Activated naive CD8-positive, alpha-beta T cell (primary cell): ENCODE data around the gene DNAAF2.
"Not testable (repeated sequence)": the region's sequence is repeated elsewhere in the genome, so short reads cannot be mapped to it uniquely, and the experiment has no call there.

Experiments
- H3K27ac Mint-ChIP-seq: one replicate; pipeline ENCODE4 v1.8.0; 2021; ENCODE audit warnings: mixed read lengths
- H3K27me3 Mint-ChIP-seq: one replicate; pipeline ENCODE4 v1.8.0; 2021; ENCODE audit warnings: mixed read lengths
- H3K36me3 Mint-ChIP-seq: one replicate; pipeline ENCODE4 v1.8.0; 2021; ENCODE audit warnings: mixed read lengths
- H3K4me1 Mint-ChIP-seq: one replicate; pipeline ENCODE4 v1.8.0; 2021; ENCODE audit warnings: low read depth, mixed read lengths
- H3K4me3 Mint-ChIP-seq: one replicate; pipeline ENCODE4 v1.8.0; 2021; ENCODE audit warnings: mild to moderate bottlenecking, mixed read lengths
- H3K9me3 Mint-ChIP-seq: one replicate; pipeline ENCODE4 v1.8.0; 2021; ENCODE audit warnings: low read depth, mixed read lengths

The DNAAF2 gene

DNA sequence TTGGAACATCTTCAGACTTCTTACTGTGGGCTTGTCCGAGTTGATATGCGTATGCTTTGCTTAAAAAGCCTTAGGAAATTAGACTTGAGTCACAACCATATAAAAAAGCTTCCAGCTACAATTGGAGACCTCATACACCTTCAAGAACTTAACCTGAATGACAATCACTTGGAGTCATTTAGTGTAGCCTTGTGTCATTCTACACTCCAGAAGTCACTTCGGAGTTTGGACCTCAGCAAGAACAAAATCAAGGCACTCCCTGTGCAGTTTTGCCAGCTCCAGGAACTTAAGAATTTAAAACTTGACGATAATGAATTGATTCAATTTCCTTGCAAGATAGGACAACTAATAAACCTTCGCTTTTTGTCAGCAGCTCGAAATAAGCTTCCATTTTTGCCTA, 27.5 kb downstream of the DNAAF2 start:
- no peaks in the 10 kb centered on the region for H3K27me3 Mint-ChIP-seq
- no peak overlapping the region for H3K27ac Mint-ChIP-seq
- peaks cover 1% of the 10 kb centered on the region for H3K4me1 Mint-ChIP-seq
- H3K4me3 Mint-ChIP-seq = no peak overlapping the region
- no peaks in the 10 kb centered on the region for H3K9me3 Mint-ChIP-seq
- peaks cover 3% of the 10 kb centered on the region for H3K36me3 Mint-ChIP-seq

DNA sequence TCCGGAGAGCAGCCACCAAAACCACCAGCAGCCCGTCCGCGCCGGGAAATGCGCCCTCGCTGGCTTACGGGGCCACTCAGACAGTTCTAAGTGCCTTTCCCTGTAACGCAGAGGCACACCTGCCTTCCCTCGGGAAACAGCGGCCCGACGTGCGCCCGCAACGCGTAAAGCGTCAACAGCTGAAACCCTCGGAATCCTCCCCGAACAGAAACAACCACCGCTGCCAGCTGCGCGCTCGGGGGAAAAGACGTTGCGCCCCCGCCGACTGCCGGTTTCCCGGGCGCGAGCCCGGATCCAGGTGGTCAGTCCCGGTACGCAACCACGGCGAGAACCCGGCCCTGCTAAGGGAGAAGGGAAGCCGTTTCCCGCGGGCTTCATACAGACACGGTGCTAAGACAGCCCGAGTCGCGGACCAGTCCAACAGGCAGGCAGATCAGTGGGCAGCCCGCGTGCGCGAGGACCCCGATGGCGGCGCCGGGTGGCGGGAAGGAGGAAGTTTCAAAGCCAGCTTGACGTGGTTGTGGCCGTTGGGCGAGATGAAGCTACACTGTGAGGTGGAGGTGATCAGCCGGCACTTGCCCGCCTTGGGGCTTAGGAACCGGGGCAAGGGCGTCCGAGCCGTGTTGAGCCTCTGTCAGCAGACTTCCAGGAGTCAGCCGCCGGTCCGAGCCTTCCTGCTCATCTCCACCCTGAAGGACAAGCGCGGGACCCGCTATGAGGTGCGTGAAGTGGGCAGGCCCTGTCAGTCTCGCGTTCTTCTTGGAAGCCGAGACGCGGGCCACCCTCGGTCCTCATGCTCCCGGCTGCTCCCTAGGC, 36.4 kb downstream of the DNAAF2 start, which contains the start of gene LRR1:
Gene LRR1 (plus strand): TSS at position 456 of the 816 bp plus-strand sequence. CDS start 81 bp downstream, at position 537.
- Mint-ChIP-seq H3K36me3 (no peaks in the 10 kb centered on the region), H3K4me3 (peak within 1 kb of the TSS; percentile 94), H3K27ac (peak within 1 kb of the TSS; percentile 94), H3K9me3 (no peaks in the 10 kb centered on the region), H3K27me3 (no peaks in the 10 kb centered on the region), H3K4me1 (peaks cover 30% of the 10 kb centered on the region)

DNA sequence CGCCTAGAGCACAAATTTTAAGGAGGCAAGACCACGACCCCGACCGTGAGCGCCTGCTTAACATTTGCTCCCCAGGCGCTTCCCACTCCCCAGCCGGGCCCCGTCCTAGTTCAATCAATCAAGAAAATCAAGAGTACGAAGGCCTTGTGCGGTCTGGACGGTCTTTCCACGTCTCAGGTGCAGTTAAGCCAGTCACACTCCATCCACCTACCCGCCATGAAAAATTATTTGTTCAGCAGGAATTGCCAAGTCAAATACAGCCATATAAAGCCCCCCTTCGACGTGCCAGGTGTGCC, 36.9 kb downstream of the DNAAF2 start:
- Mint-ChIP-seq H3K27me3 (no peaks in the 10 kb centered on the region), H3K4me3 (peak overlapping the region; percentile 94), H3K27ac (peak overlapping the region; percentile 94), H3K9me3 (no peaks in the 10 kb centered on the region), H3K4me1 (peaks cover 30% of the 10 kb centered on the region), H3K36me3 (no peaks in the 10 kb centered on the region)

- Mint-ChIP-seq H3K9me3 (no peaks in the 10 kb centered on the region), H3K36me3 (no peaks in the 10 kb centered on the region), H3K4me1 (peaks cover 16% of the 10 kb centered on the region), H3K27ac (no peak overlapping the region), H3K4me3 (no peak overlapping the region), H3K27me3 (no peaks in the 10 kb centered on the region)
These were observed 40.5 kb downstream of the DNAAF2 start for GRCh38 chr14:49594347-49595091.

GRCh38 chr14:49593016-49593415, 42.0 kb downstream of the DNAAF2 start:
- Mint-ChIP-seq H3K4me1 (peaks cover 17% of the 10 kb centered on the region), H3K9me3 (no peaks in the 10 kb centered on the region), H3K27ac (no peak overlapping the region), H3K36me3 (no peaks in the 10 kb centered on the region), H3K4me3 (no peak overlapping the region), H3K27me3 (no peaks in the 10 kb centered on the region)

DNA sequence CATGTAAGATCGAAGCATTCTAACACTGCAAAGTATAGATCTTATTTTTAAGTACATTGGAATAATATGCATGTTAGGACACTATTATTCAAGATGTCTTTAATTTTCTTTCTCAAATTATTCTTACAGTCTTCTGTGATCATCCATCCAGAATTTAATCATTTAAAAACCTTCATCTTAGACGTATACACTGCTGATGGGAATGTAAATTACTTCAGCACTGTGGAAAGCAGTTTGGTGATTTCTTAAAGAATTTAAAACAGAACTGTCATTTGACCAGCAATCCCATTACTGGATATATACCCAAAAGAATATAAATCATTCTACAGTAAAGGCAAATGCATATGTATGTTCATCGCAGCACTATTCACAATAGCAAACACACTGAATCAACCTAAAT, 45.7 kb downstream of the DNAAF2 start:
- Mint-ChIP-seq H3K27ac (no peak overlapping the region), H3K27me3 (no peaks in the 10 kb centered on the region), H3K36me3 (peaks cover 13% of the 10 kb centered on the region), H3K4me3 (no peak overlapping the region), H3K9me3 (no peaks in the 10 kb centered on the region), H3K4me1 (peaks cover 5% of the 10 kb centered on the region)

- Mint-ChIP-seq H3K4me1 (peaks cover 29% of the 10 kb centered on the region), H3K9me3 (no peaks in the 10 kb centered on the region), H3K27me3 (no peaks in the 10 kb centered on the region), H3K4me3 (peak overlapping the region; percentile 96), H3K36me3 (peaks cover 28% of the 10 kb centered on the region), H3K27ac (peak overlapping the region; percentile 97)
These were observed 48.2 kb downstream of the DNAAF2 start for GRCh38 chr14:49586673-49587460.

- H3K4me3 Mint-ChIP-seq = peak within 1 kb of the TSS; percentile 96
- H3K9me3 Mint-ChIP-seq = no peaks in the 10 kb centered on the region
- H3K27ac Mint-ChIP-seq = peak within 1 kb of the TSS; percentile 97
- peaks cover 36% of the 10 kb centered on the region for H3K4me1 Mint-ChIP-seq
- peaks cover 30% of the 10 kb centered on the region for H3K36me3 Mint-ChIP-seq
- no peaks in the 10 kb centered on the region for H3K27me3 Mint-ChIP-seq
These were observed 49.0 kb downstream of the DNAAF2 start, which contains the start of gene RPS29 for GRCh38 chr14:49585803-49586672. Gene RPS29 (minus strand): TSS chr14:49586380. CDS start chr14:49586346, 34 bp downstream.

DNA sequence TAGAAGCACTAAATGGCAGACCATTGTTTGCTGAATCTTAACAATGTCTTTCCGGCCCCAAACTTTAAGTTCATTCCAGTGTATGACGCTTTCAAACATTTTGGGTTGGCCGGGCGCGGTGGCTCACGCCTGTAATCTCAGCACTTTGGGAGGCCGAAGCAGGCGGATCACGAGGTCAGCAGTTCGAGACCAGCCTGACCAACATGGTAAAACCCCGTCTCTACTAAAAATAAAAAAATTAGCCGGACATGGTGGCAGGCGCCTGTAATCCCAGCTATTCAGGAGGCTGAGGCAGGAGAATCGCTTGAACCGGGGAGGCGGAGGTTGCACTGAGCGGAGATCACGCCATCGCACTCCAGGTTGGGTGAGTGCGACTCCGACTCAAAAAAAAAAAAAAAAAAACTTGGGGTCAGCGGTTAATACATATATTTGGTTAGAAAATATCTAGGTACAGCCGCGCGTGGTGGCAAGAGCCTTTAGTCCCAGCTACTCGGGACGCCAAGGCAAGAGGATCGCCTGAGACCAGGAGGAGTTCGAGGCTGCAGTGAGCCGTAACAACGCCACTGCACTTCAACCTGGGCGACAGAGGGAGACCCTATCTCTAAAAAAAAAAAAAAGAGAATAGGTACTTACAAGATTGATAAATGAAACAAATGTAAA, 49.9 kb downstream of the DNAAF2 start:
- peak overlapping the region; percentile 96 for H3K4me3 Mint-ChIP-seq
- H3K4me1 Mint-ChIP-seq = peaks cover 40% of the 10 kb centered on the region
- peak overlapping the region; percentile 97 for H3K27ac Mint-ChIP-seq
- not testable (repeated sequence) for H3K27me3 Mint-ChIP-seq, H3K9me3 Mint-ChIP-seq
- peaks cover 32% of the 10 kb centered on the region for H3K36me3 Mint-ChIP-seq

GRCh38 chr14:49584058-49584457, 51.0 kb downstream of the DNAAF2 start:
- peak overlapping the region; percentile 96 for H3K4me3 Mint-ChIP-seq
- H3K4me1 Mint-ChIP-seq = peaks cover 49% of the 10 kb centered on the region
- H3K9me3 Mint-ChIP-seq = no peaks in the 10 kb centered on the region
- no peaks in the 10 kb centered on the region for H3K27me3 Mint-ChIP-seq
- H3K36me3 Mint-ChIP-seq = peaks cover 32% of the 10 kb centered on the region
- peak overlapping the region; percentile 97 for H3K27ac Mint-ChIP-seq

GRCh38 chr14:49583629-49584028, 51.4 kb downstream of the DNAAF2 start:
- Mint-ChIP-seq H3K4me1 (peaks cover 53% of the 10 kb centered on the region), H3K9me3 (no peaks in the 10 kb centered on the region), H3K27ac (peak overlapping the region; percentile 97), H3K4me3 (peak overlapping the region; percentile 96), H3K27me3 (no peaks in the 10 kb centered on the region), H3K36me3 (peaks cover 32% of the 10 kb centered on the region)

GRCh38 chr14:49582113-49582977, 52.7 kb downstream of the DNAAF2 start:
- H3K4me1 Mint-ChIP-seq = peaks cover 59% of the 10 kb centered on the region
- H3K36me3 Mint-ChIP-seq = peaks cover 39% of the 10 kb centered on the region
- peak overlapping the region; percentile 96 for H3K4me3 Mint-ChIP-seq
- no peaks in the 10 kb centered on the region for H3K9me3 Mint-ChIP-seq
- H3K27me3 Mint-ChIP-seq = no peaks in the 10 kb centered on the region
- H3K27ac Mint-ChIP-seq = peak overlapping the region; percentile 87
